NCI-H510A (cell line): Measurements from ENCODE around the gene C16orf89.

Experiments used
- DNase-seq: peaks from one replicate; lab custom pipeline; 2025; lab: John Stamatoyannopoulos, UW

C16orf89 gene

DNA sequence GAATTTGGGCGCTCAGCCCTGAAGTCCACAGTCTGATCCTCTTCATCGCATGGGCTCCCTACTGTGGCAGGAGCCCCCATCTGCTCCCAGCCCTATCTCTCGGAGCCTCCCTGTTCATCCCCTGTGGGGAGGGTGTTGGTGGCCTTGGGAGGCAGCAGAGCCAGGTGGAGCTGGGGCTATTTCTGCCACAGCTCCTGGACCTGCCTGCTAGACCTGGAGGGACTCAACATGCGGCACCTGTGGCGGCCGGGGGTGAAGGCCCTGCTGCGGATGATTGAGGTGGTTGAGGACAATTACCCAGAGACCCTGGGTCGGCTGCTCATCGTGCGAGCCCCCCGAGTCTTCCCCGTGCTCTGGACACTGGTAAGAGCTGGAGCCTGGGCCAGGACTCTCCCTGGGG lies 62.5 kb downstream of the C16orf89 start:
- no peak for DNase-seq

DNA sequence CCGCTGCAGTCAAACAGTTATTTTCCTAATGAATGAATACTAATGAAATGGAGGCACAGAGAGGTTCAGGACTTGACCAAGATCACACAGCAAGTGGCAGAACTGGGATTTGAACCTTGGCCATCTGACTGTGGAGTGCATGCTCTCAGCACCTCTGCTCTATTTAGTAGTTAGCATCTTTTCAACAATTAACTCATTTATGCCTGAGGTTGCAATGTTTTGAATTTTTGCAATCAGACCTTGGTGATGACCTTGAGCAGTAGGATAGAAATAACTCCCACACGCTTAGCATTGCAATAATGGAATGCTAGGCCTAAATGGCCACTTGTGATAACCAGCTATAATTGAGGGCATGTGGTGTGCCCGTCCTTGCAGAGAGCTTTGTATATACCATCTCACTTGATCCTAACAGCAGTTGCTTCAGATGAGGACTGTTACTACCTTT lies 63.0 kb downstream of the C16orf89 start:
- no peak for DNase-seq

- DNase-seq = no peak
Observed at GRCh38 chr16:5001986-5002385, 63.8 kb downstream of the C16orf89 start.

- no peak for DNase-seq
Observed at GRCh38 chr16:5001571-5001970, 64.2 kb downstream of the C16orf89 start.

- no peak for DNase-seq
Observed at GRCh38 chr16:5000573-5001001, 65.2 kb downstream of the C16orf89 start.

DNA sequence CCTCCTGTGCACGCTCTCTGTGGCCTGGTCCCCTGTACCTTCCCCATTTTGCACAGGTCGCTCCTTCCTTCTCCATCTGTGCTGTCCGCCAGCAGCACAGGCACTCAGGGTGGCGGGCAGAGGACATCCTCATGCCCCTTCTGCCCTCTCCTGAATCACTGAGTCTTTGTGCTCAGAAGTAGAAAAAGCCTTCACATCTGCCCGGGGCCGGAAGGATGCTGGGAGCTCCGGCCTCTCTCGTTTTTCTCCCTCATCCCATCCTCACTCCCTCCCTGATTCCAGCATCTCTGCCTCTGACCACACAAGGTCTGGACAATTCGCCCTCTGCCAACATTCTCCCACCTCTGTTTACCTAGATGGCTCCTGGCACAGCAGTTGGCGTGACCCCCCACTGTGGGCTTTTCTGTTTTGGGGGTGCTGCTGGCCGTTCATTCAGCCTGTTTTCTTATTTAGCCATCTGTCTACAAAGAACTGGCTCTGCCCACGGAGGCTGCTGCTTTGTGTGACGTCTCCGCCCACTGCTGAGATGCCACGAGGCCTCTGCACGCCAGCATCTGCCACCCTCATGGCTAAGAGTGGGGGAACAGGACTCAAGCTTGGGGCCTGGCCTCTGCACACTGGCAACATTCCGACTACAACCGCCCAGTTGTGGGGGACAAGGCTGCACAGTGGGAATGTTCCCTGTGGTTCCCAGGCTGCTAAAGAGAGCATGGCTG lies 70.9 kb downstream of the C16orf89 start:
- no peak for DNase-seq
